ENCODE data around the gene ARSB.

- TF ChIP-seq CTCF (IDR thresholded peaks at IDR 0.05; ENCODE audit: low read depth, low read length, poor library complexity, severe bottlenecking): no peak
- no peak for TF ChIP-seq EZH2phosphoT487 (IDR thresholded peaks at IDR 0.05; ENCODE audit: borderline replicate concordance, low read length)
Observed at GRCh38 chr5:78838753-78839152, 146.4 kb downstream of the ARSB start.
